SK-N-MC (cell line): Measurements from ENCODE around the gene DSC2.

Experiments used
- EZH2 ChIP-seq: fragments of 200-600 bp; sonication (generic); IDR thresholded peaks from one replicate; pipeline ENCODE4 v1.6.1; 2017; ENCODE audit warnings: antibody characterized with exemption
- POLR2AphosphoS5 ChIP-seq: IDR thresholded peaks from 2 replicates; pipeline ENCODE4 v1.6.1; 2012; ENCODE audit warnings: mild to moderate bottlenecking, low read depth, low read length, borderline replicate concordance

DNA sequence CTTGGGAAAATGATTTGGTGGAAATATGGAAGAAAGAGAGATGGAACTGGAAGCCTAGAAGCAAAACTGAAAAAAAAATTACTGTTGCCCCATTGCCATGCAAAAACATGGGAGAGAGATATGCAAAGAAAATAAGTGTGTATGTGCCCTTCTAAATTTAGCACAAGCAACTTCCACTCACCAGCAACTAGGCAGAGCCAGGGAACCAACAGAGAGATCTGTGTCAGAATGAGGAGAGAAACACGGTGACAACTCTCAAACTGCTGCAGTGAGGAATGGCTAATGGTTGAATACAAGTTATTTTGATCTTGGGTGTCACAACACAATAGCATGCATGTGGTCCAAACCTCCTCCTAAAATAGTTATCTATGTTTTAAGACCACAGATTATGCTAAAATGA, 10.9 kb downstream of the DSC2 start:
- TF ChIP-seq EZH2 (no peak), POLR2AphosphoS5 (no peak)
